Measurements from ENCODE around the gene SPATA3. TPM values are rescaled to one million over a fixed set of nuclear protein-coding genes. Genes with fewer than 3 reads are reported as not detected.

SPATA3 gene
- total and polyA plus RNA-seq, 2 of the 8 experiments (the other 6 are each of a cell fraction or from before 2014, with no cell fraction given) = not detected

DNA sequence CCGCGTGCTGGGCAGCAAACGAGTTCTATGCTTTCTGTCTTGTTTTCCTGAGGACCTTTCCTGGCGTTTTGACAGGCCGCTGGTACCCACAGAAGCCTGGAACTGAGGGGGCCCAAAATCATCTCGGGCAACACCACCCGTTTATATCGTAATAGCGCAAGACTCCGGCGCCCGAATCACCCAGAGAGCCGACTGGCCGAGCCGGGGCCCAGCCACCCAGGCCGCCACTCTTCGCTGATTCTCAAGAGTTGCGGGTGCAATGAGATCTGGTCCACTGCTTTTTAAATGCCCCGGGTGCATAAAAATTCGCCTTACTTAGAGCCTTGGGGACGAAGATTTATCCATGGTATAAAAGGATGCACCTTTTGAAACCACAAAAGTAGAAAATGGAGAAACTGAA, 6.2 kb upstream of the SPATA3 start:
- no peak overlapping the region for H3K56ac ChIP-seq (replicated peaks; ENCODE audit: insufficient read length, low read depth, low read length)
- no peak overlapping the region for H2BK12ac ChIP-seq (ENCODE audit: low read depth, low read length)
- H3K23me2 ChIP-seq (ENCODE audit: low read depth, low read length) = no peaks in the 10 kb centered on the region
- H3K4ac ChIP-seq (replicated peaks; ENCODE audit: insufficient read length, low read depth, low read length) = no peak overlapping the region
- CTCF ChIA-PET (ENCODE audit: partially characterized antibody) = interaction anchor here (0.6 to 11.0 kb wide), 9 partner anchors 10 to 594 kb away, joined by 3 to 136 read pairs (median 7); partner anchors contain the start of gene GPR55
- no peak overlapping the region for H3K9ac ChIP-seq (replicated peaks in 1 of 4; ENCODE audit: extremely low read depth in 1 of 4, low read depth in 3 of 4, low read length in 3 of 4)
- H4K91ac ChIP-seq (replicated peaks; ENCODE audit: insufficient read length, low read length) = no peak overlapping the region
- H3K36me3 ChIP-seq (ENCODE audit: control insufficient read depth in 2 of 4, insufficient read depth in 4 of 4, low read length in 3 of 4) = no peaks in the 10 kb centered on the region
- H3K14ac ChIP-seq (ENCODE audit: insufficient read length) = no peak overlapping the region
- DNase-seq (ENCODE audit: low read depth in 1 of 2, low spot score in 2 of 2) = no peak
- H2BK120ac ChIP-seq (replicated peaks; ENCODE audit: low read depth, low read length) = no peak overlapping the region
- no peak overlapping the region for H3K27ac ChIP-seq (ENCODE audit: low read depth, low read length)
- no peaks in the 10 kb centered on the region for H4K20me1 ChIP-seq (replicated peaks in 1 of 2; ENCODE audit: control insufficient read depth in 1 of 2, insufficient read depth in 2 of 2, low read length in 2 of 2)
- H2BK20ac ChIP-seq (ENCODE audit: low read length) = no peak overlapping the region
- H3K79me2 ChIP-seq (ENCODE audit: control insufficient read depth in 1 of 2, insufficient read depth in 2 of 2, low read length in 2 of 2) = no peaks in the 10 kb centered on the region
- H4K8ac ChIP-seq (ENCODE audit: extremely low read depth, insufficient read depth, low read length) = no peak overlapping the region
- H2AFZ ChIP-seq (ENCODE audit: low read length) = no peak overlapping the region
- peaks cover 0 to 4% (median 2%) of the 10 kb centered on the region in 4 experiments; a peak in 2 of 7 replicates for H3K27me3 ChIP-seq (replicated peaks in 1 of 4; ENCODE audit: control insufficient read depth in 3 of 4, extremely low read depth in 1 of 4, insufficient read depth in 3 of 4, low read length in 3 of 4)
- 93% methylated on average over 21 of the region's 21 CpGs; no CpG with 5 or more reads in 1 of the 2 experiments for WGBS, 2 experiments (ENCODE audit: extremely low coverage in 1 of 2, insufficient coverage in 1 of 2, insufficient read length in 1 of 2, insufficient replicate concordance in 2 of 2, low coverage in 1 of 2, low lambda C conversion rate in 2 of 2, missing lambda C conversion rate in 1 of 2)
- no peak overlapping the region for H3K4me2 ChIP-seq (ENCODE audit: insufficient read depth in 1 of 2, low read depth in 2 of 2, low read length in 2 of 2)
- H3K79me1 ChIP-seq (ENCODE audit: low read depth, low read length) = no peaks in the 10 kb centered on the region
- no peak overlapping the region for H4K5ac ChIP-seq (ENCODE audit: insufficient read length, low read depth, low read length)
- H3K23ac ChIP-seq (ENCODE audit: insufficient read length) = no peak overlapping the region
- POLR2A ChIA-PET (ENCODE audit: partially characterized antibody) = interaction anchor here (1.1 kb wide), 1 partner anchor 10 kb away, joined by 4 read pairs; no protein-coding TSS in a partner anchor
- no peak overlapping the region for H2BK15ac ChIP-seq (ENCODE audit: low read length)
- H3K18ac ChIP-seq (ENCODE audit: extremely low read depth, low read length) = no peak overlapping the region
- H3K4me3 ChIP-seq (ENCODE audit: extremely low read depth in 1 of 4, insufficient read depth in 2 of 4, low read depth in 3 of 4, low read length in 4 of 4) = no peak overlapping the region
- no peak overlapping the region for H2AK5ac ChIP-seq (ENCODE audit: low read depth, low read length)
- no peaks in the 10 kb centered on the region for H3K9me3 ChIP-seq (ENCODE audit: insufficient read depth in 2 of 2, low read depth in 1 of 2, low read length in 1 of 2)
- no peak overlapping the region for H2BK5ac ChIP-seq (ENCODE audit: low read depth, low read length)
- FAIRE-seq = no peak
- no peak for TF ChIP-seq MAFK (IDR thresholded peaks at IDR 0.05; ENCODE audit: low read depth, low read length)
- TF ChIP-seq CHD2 (IDR thresholded peaks at IDR 0.05; ENCODE audit: low read length) = no peak
- TF ChIP-seq, protein P1, sequence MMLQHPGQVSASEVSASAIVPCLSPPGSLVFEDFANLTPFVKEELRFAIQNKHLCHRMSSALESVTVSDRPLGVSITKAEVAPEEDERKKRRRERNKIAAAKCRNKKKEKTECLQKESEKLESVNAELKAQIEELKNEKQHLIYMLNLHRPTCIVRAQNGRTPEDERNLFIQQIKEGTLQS (IDR thresholded peaks at IDR 0.05; ENCODE audit: insufficient read depth, low read depth, low read length) = no peak
- no peak for TF ChIP-seq RBBP5 (IDR thresholded peaks at IDR 0.05; ENCODE audit: borderline replicate concordance, low read depth, low read length)
- no peak for TF ChIP-seq SIN3A (conservative IDR thresholded peaks at IDR 0.05 in 1 of 2, IDR thresholded peaks at IDR 0.05 in 1 of 2; ENCODE audit: low read depth in 1 of 2, low read length in 2 of 2)
- H3K4me1 ChIP-seq (replicated peaks in 1 of 4; ENCODE audit: control insufficient read depth in 3 of 4, insufficient read depth in 4 of 4, low read length in 3 of 4) = peaks cover 0 to 7% (median 4%) of the 10 kb centered on the region in 4 experiments; a peak in 5 of 7 replicates
